Fibroblast of lung (primary cell): Measurements from ENCODE around the gene CACNA2D3.

ENCODE experiments used
- EZH2 ChIP-seq: IDR thresholded peaks from 2 replicates; pipeline ENCODE4 v1.5.1; 2012; ENCODE audit warnings: low read length, control low read depth, mild to moderate bottlenecking; ENCODE audit errors: missing control alignments
- TF ChIP-seq, protein P1 (sequence below), 2 donors: IDR thresholded peaks in 1 of 2; conservative IDR thresholded peaks in 1 of 2; 1 replicate in 1 of 2; 2 replicates in 1 of 2; pipeline ENCODE4 v1.5.1; 2011 to 2012; ENCODE audit warnings: low read length in 2 of 2, control low read depth in 1 of 2, inconsistent platforms in 1 of 2, low read depth in 1 of 2, mild to moderate bottlenecking in 1 of 2

DNA sequence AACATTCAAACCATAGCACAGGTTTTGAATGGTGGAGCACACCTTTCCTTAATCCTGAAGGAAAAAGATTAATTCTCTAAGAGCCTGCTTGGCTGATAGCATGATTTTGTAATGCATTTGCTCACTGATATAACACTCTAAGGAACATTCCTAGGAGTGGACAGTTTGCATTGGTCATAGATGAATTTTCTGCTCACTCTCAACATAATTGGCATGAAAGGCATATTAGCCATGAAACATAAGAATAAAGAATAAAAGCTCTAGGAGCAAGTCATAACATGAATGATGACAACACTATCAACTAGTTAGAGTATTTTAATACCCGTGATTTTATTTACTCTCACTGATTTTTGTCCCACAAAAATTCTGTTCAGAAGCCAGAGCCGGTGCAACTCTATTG is 839.8 kb downstream of the CACNA2D3 start:
- TF ChIP-seq, protein P1, sequence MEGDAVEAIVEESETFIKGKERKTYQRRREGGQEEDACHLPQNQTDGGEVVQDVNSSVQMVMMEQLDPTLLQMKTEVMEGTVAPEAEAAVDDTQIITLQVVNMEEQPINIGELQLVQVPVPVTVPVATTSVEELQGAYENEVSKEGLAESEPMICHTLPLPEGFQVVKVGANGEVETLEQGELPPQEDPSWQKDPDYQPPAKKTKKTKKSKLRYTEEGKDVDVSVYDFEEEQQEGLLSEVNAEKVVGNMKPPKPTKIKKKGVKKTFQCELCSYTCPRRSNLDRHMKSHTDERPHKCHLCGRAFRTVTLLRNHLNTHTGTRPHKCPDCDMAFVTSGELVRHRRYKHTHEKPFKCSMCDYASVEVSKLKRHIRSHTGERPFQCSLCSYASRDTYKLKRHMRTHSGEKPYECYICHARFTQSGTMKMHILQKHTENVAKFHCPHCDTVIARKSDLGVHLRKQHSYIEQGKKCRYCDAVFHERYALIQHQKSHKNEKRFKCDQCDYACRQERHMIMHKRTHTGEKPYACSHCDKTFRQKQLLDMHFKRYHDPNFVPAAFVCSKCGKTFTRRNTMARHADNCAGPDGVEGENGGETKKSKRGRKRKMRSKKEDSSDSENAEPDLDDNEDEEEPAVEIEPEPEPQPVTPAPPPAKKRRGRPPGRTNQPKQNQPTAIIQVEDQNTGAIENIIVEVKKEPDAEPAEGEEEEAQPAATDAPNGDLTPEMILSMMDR (conservative IDR thresholded peaks at IDR 0.05 in 1 of 2, IDR thresholded peaks at IDR 0.05 in 1 of 2; ENCODE audit: low read depth in 1 of 2, low read length in 2 of 2): no peak
- no peak for TF ChIP-seq EZH2
